NCI-H1694 treated with DMSO at 0.1 percent for 48 hours (cell line): ENCODE measurements around the gene HCFC2.
"Not testable (repeated sequence)": the region's sequence is repeated elsewhere in the genome, so short reads cannot be mapped to it uniquely, and the experiment has no call there.

ENCODE experiments used
- DNase-seq: peaks from one replicate; lab custom pipeline; 2025; lab: John Stamatoyannopoulos, UW

The HCFC2 gene

GRCh38 chr12:104057771-104058197, 6.5 kb upstream of the HCFC2 start:
- DNase-seq = peak; percentile 65

- DNase-seq = no peak
Observed at GRCh38 chr12:104058802-104059201, 5.5 kb upstream of the HCFC2 start.

- no peak for DNase-seq
Observed at GRCh38 chr12:104059963-104060362, 4.4 kb upstream of the HCFC2 start.

- no peak for DNase-seq
Observed at GRCh38 chr12:104060791-104061190, 3.5 kb upstream of the HCFC2 start.

GRCh38 chr12:104063712-104064030, 660 bp upstream of the HCFC2 start:
- DNase-seq = peak; percentile 40

GRCh38 chr12:104064842-104065427, 604 bp downstream of the HCFC2 start:
- DNase-seq = no peak

GRCh38 chr12:104072099-104072498, 7.8 kb downstream of the HCFC2 start:
- DNase-seq = no peak

- no peak for DNase-seq
Observed at GRCh38 chr12:104073699-104074098, 9.4 kb downstream of the HCFC2 start.

GRCh38 chr12:104079024-104079423, 14.7 kb downstream of the HCFC2 start:
- DNase-seq = no peak

- no peak for DNase-seq
Observed at GRCh38 chr12:104080764-104081163, 16.4 kb downstream of the HCFC2 start.

- no peak for DNase-seq
Observed at GRCh38 chr12:104083769-104084475, 19.6 kb downstream of the HCFC2 start.

- DNase-seq = no peak
Observed at GRCh38 chr12:104090685-104091084, 26.4 kb downstream of the HCFC2 start.

GRCh38 chr12:104091136-104091535, 26.8 kb downstream of the HCFC2 start:
- DNase-seq = no peak

- DNase-seq = no peak
Observed at GRCh38 chr12:104094284-104094683, 30.0 kb downstream of the HCFC2 start.

- DNase-seq = no peak
Observed at GRCh38 chr12:104095289-104095688, 31.0 kb downstream of the HCFC2 start.

- no peak for DNase-seq
Observed at GRCh38 chr12:104097954-104098353, 33.6 kb downstream of the HCFC2 start.

GRCh38 chr12:104105461-104105860, 41.1 kb downstream of the HCFC2 start:
- DNase-seq = no peak

- no peak for DNase-seq
Observed at GRCh38 chr12:104106965-104107364, 42.6 kb downstream of the HCFC2 start.

- peak; percentile 64 for DNase-seq
Observed at GRCh38 chr12:104108755-104109445, 44.6 kb downstream of the HCFC2 start.

GRCh38 chr12:104109446-104110271, 45.3 kb downstream of the HCFC2 start:
- no peak for DNase-seq

- not testable (repeated sequence) for DNase-seq
Observed at GRCh38 chr12:104114834-104115586, 50.7 kb downstream of the HCFC2 start.

GRCh38 chr12:104115587-104115975, 51.2 kb downstream of the HCFC2 start:
- no peak for DNase-seq
